Measurements from ENCODE around the gene FREM3. TPM values are rescaled to one million over a fixed set of nuclear protein-coding genes. Genes with fewer than 3 reads are reported as not detected.

FREM3 gene
- total and polyA plus RNA-seq, 2 donors (not counting 1 experiment from before 2014, with no cell fraction given), result not detected

DNA sequence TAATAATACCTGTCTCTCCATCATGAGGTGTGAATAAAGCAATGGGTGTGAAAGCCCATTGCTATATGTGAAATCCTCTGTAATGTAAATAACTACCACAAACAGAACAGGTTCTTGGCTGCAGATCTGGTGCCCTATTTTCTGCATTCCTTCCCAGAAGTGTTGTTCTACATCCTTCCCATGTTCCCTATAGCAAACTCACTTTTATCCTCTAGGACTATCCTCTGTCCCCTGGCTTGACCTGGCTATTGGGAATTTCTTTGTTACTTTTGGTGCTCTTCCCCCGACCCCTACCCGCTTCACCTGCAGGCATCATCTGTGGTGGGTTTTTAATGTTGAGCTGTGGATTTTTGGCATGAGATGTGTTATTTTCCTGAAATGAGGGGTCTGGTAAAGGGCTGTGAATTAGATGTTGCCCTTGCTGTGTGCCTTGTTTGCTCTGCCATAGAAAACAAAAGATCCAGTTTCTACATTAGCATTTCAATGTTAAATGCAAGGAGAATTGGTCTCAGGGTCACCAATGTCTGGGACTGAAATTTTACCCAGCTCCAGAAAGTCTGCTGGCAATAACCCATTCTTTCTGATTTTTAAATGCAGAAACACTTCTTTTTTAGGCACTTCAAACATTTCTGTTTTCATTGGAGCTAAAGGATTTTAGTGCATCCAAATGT, 13.6 kb upstream of the FREM3 start:
- Histone ChIP-seq H3K9me3 (ENCODE audit: control insufficient read depth, insufficient read depth, low read depth, low read length) (no peaks in the 10 kb centered on the region), H4K20me1 (ENCODE audit: control insufficient read depth, extremely low read depth, insufficient read depth, low read length) (no peaks in the 10 kb centered on the region), H3K9ac (ENCODE audit: insufficient read depth, low read length) (no peak overlapping the region), H3K27ac (ENCODE audit: insufficient read depth, low read length) (no peak overlapping the region), H3K79me2 (ENCODE audit: control insufficient read depth, insufficient read depth, low read length) (no peaks in the 10 kb centered on the region), H3K36me3 (ENCODE audit: control insufficient read depth, insufficient read depth, low read length) (no peaks in the 10 kb centered on the region), H3K27me3 (ENCODE audit: control insufficient read depth, insufficient read depth, low read length) (no peaks in the 10 kb centered on the region), H2AFZ (ENCODE audit: low read length) (no peak overlapping the region), H3K4me1 (ENCODE audit: control insufficient read depth, extremely low read depth, insufficient read depth, low read length) (no peaks in the 10 kb centered on the region), H3K4me3 (replicated peaks in 1 of 4; ENCODE audit: control extremely low read depth in 1 of 4, insufficient read depth in 1 of 4, low read depth in 3 of 4, low read length in 4 of 4) (no peak overlapping the region), H3K4me2 (ENCODE audit: extremely low read depth, insufficient read depth, low read length) (no peak overlapping the region)
- TF ChIP-seq CTCF (conservative IDR thresholded peaks at IDR 0.05 in 1 of 2, IDR thresholded peaks at IDR 0.05 in 1 of 2; ENCODE audit: low read depth in 1 of 2, low read length in 2 of 2), result no peak
- no peak for TF ChIP-seq EZH2 (IDR thresholded peaks at IDR 0.05; ENCODE audit: low read length, missing control alignments)
- DNase-seq (ENCODE audit: low read depth in 2 of 2), result no peak

DNA sequence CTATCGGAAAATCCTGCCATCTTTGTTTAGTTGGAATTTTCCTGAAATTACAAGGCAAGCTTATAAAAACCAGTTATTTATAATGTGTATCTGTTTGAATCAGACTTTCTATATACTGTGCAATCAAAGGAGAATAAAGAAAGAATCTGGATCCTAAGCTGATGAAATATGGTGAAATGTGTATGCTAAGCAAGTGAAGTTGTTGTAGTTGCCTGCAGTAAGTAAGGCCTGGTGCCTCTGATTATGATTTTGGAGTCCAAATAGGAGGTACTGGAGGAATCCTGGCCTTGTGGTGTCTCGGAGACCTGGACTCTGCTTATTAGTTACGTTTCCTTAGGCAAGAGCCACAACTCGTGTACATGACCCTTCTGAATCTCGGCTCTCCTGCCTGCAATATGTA, 13.1 kb upstream of the FREM3 start:
- no peaks in the 10 kb centered on the region for H3K79me2 ChIP-seq (ENCODE audit: control insufficient read depth, insufficient read depth, low read length)
- no peak overlapping the region for H3K9ac ChIP-seq (ENCODE audit: insufficient read depth, low read length)
- H3K9me3 ChIP-seq (ENCODE audit: control insufficient read depth, insufficient read depth, low read depth, low read length), result no peaks in the 10 kb centered on the region
- H3K4me3 ChIP-seq (replicated peaks in 1 of 4; ENCODE audit: control extremely low read depth in 1 of 4, insufficient read depth in 1 of 4, low read depth in 3 of 4, low read length in 4 of 4), result no peak overlapping the region
- peak in 1 of 2 donors; percentile 22 for DNase-seq (ENCODE audit: low read depth in 2 of 2)
- no peak for TF ChIP-seq EZH2 (IDR thresholded peaks at IDR 0.05; ENCODE audit: low read length, missing control alignments)
- no peak for TF ChIP-seq CTCF (conservative IDR thresholded peaks at IDR 0.05 in 1 of 2, IDR thresholded peaks at IDR 0.05 in 1 of 2; ENCODE audit: low read depth in 1 of 2, low read length in 2 of 2)
- H3K27me3 ChIP-seq (ENCODE audit: control insufficient read depth, insufficient read depth, low read length), result no peaks in the 10 kb centered on the region
- no peak overlapping the region for H2AFZ ChIP-seq (ENCODE audit: low read length)
- H4K20me1 ChIP-seq (ENCODE audit: control insufficient read depth, extremely low read depth, insufficient read depth, low read length), result no peaks in the 10 kb centered on the region
- no peaks in the 10 kb centered on the region for H3K36me3 ChIP-seq (ENCODE audit: control insufficient read depth, insufficient read depth, low read length)
- no peak overlapping the region for H3K4me2 ChIP-seq (ENCODE audit: extremely low read depth, insufficient read depth, low read length)
- no peak overlapping the region for H3K27ac ChIP-seq (ENCODE audit: insufficient read depth, low read length)
- H3K4me1 ChIP-seq (ENCODE audit: control insufficient read depth, extremely low read depth, insufficient read depth, low read length), result no peaks in the 10 kb centered on the region

- Histone ChIP-seq H3K36me3 (ENCODE audit: control insufficient read depth, insufficient read depth, low read length) (no peaks in the 10 kb centered on the region), H3K4me1 (ENCODE audit: control insufficient read depth, extremely low read depth, insufficient read depth, low read length) (no peaks in the 10 kb centered on the region), H2AFZ (ENCODE audit: low read length) (no peak overlapping the region), H4K20me1 (ENCODE audit: control insufficient read depth, extremely low read depth, insufficient read depth, low read length) (no peaks in the 10 kb centered on the region), H3K9ac (ENCODE audit: insufficient read depth, low read length) (no peak overlapping the region), H3K27me3 (ENCODE audit: control insufficient read depth, insufficient read depth, low read length) (no peaks in the 10 kb centered on the region), H3K4me3 (replicated peaks in 1 of 4; ENCODE audit: control extremely low read depth in 1 of 4, insufficient read depth in 1 of 4, low read depth in 3 of 4, low read length in 4 of 4) (no peak overlapping the region), H3K9me3 (ENCODE audit: control insufficient read depth, insufficient read depth, low read depth, low read length) (no peaks in the 10 kb centered on the region), H3K4me2 (ENCODE audit: extremely low read depth, insufficient read depth, low read length) (no peak overlapping the region), H3K27ac (ENCODE audit: insufficient read depth, low read length) (no peak overlapping the region), H3K79me2 (ENCODE audit: control insufficient read depth, insufficient read depth, low read length) (no peaks in the 10 kb centered on the region)
- TF ChIP-seq EZH2 (IDR thresholded peaks at IDR 0.05; ENCODE audit: low read length, missing control alignments), result no peak
- TF ChIP-seq CTCF (conservative IDR thresholded peaks at IDR 0.05 in 1 of 2, IDR thresholded peaks at IDR 0.05 in 1 of 2; ENCODE audit: low read depth in 1 of 2, low read length in 2 of 2), result no peak
- DNase-seq (ENCODE audit: low read depth in 2 of 2), result no peak
These were observed 11.7 kb upstream of the FREM3 start for GRCh38 chr4:143712155-143712550.
